Measurements from ENCODE around the gene TRIAP1. TPM values are rescaled to one million over a fixed set of nuclear protein-coding genes. Genes with fewer than 3 reads are reported as not detected.

TRIAP1 gene
- total RNA-seq, 2 donors from 2014 or later = 20.4 to 27.8 TPM

- Histone ChIP-seq H3K4me1 (peaks cover 3% of the 10 kb centered on the region), H3K4me3 (no peak overlapping the region), H3K27me3 (no peaks in the 10 kb centered on the region), H3K9ac (ENCODE audit: low read depth in 2 of 2, low read length in 2 of 2) (no peak overlapping the region), H3K27ac (no peak overlapping the region), H3K9me3 (no peaks in the 10 kb centered on the region), H3K36me3 (no peaks in the 10 kb centered on the region)
- TF ChIP-seq CTCF (IDR thresholded peaks at IDR 0.05) = no peak
- DNase-seq = no peak
- intact Hi-C loops (cut with DNase I) = no loop called here
Observed at GRCh38 chr12:120472521-120472920, 26.3 kb upstream of the TRIAP1 start.

- Histone ChIP-seq H3K9ac (ENCODE audit: low read depth in 2 of 2, low read length in 2 of 2) (peak overlapping the region; percentile 59 to 97), H3K4me3 (peak overlapping the region; percentile 70), H3K36me3 (peaks cover 1% of the 10 kb centered on the region), H3K9me3 (no peaks in the 10 kb centered on the region), H3K4me1 (peaks cover 3% of the 10 kb centered on the region), H3K27ac (peak overlapping the region; percentile 70), H3K27me3 (no peaks in the 10 kb centered on the region)
- DNase-seq = peak; percentile 24
- no peak for TF ChIP-seq CTCF (IDR thresholded peaks at IDR 0.05)
- intact Hi-C loops (cut with DNase I) = no loop called here
Observed at GRCh38 chr12:120470150-120470784, 24.1 kb upstream of the TRIAP1 start.

- peak within 1 kb of the TSS; percentile 70 for H3K27ac ChIP-seq
- peak; percentile 80 for TF ChIP-seq CTCF (IDR thresholded peaks at IDR 0.05)
- no peaks in the 10 kb centered on the region for H3K9me3 ChIP-seq
- H3K36me3 ChIP-seq = peaks cover 7% of the 10 kb centered on the region
- peak within 1 kb of the TSS; percentile 70 for H3K4me3 ChIP-seq
- no peaks in the 10 kb centered on the region for H3K27me3 ChIP-seq
- peaks cover 3% of the 10 kb centered on the region for H3K4me1 ChIP-seq
- DNase-seq = peak; percentile 96
- peak within 1 kb of the TSS; percentile 83 to 97 for H3K9ac ChIP-seq (ENCODE audit: low read depth in 2 of 2, low read length in 2 of 2)
- intact Hi-C loops (cut with DNase I) = no loop called here
Observed at GRCh38 chr12:120469450-120470149, 23.4 kb upstream of the TRIAP1 start, which contains the start of gene SRSF9. Gene SRSF9, minus strand, starts transcription at chr12:120469748. Its CDS starts 139 bp downstream, at chr12:120469609.

- Histone ChIP-seq H3K9me3 (no peaks in the 10 kb centered on the region), H3K4me1 (peaks cover 3% of the 10 kb centered on the region), H3K27me3 (no peaks in the 10 kb centered on the region), H3K36me3 (peaks cover 9% of the 10 kb centered on the region), H3K27ac (peak overlapping the region; percentile 70), H3K4me3 (peak overlapping the region; percentile 70), H3K9ac (ENCODE audit: low read depth in 2 of 2, low read length in 2 of 2) (peak overlapping the region; percentile 83 to 97)
- no peak for TF ChIP-seq CTCF (IDR thresholded peaks at IDR 0.05)
- peak; percentile 47 for DNase-seq
- intact Hi-C loops (cut with DNase I) = no loop called here
Observed at GRCh38 chr12:120468821-120469449, 22.8 kb upstream of the TRIAP1 start.

- intact Hi-C loops (cut with DNase I) = no loop called here
- H3K4me1 ChIP-seq = peaks cover 3% of the 10 kb centered on the region
- H3K27me3 ChIP-seq = no peaks in the 10 kb centered on the region
- H3K36me3 ChIP-seq = peaks cover 9% of the 10 kb centered on the region
- no peaks in the 10 kb centered on the region for H3K9me3 ChIP-seq
- peak; percentile 31 for DNase-seq
- H3K27ac ChIP-seq = peak overlapping the region; percentile 70
- H3K9ac ChIP-seq (ENCODE audit: low read depth in 2 of 2, low read length in 2 of 2) = peak overlapping the region; percentile 83 to 97
- H3K4me3 ChIP-seq = peak overlapping the region; percentile 70
- no peak for TF ChIP-seq CTCF (IDR thresholded peaks at IDR 0.05)
Observed at GRCh38 chr12:120468325-120468820, 22.2 kb upstream of the TRIAP1 start.

Measured in colonic mucosa (tissue), 4 donors.